GM19099 (cell line): ENCODE measurements around the gene H1-8.

Experiments used
- POLR2A ChIP-seq: IDR thresholded peaks from 3 replicates; pipeline ENCODE4 v1.6.1; 2011; ENCODE audit warnings: low read depth; ENCODE audit not compliant: insufficient read length; ENCODE audit errors: extremely low read depth

The H1-8 gene

DNA sequence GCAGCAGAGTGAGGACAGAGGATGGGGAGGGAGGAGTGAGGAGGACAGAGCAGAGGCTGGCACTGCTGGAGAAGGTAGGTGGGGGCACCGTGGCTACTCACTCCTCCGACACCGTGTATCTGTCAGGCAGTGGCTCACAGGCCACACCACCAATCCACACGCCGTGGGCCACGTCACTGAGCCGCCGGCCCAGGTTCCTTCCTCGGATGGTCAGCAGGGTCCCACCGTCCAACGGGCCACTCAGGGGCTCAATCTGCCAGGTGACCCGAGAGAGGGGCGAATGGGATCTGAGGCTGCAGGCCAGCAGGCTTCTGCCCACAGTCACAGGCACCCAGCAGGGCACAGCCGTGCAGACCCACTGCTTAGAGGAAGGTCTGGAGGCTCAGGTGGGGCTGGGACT is 30.5 kb downstream of the H1-8 start:
- no peak for TF ChIP-seq POLR2A

DNA sequence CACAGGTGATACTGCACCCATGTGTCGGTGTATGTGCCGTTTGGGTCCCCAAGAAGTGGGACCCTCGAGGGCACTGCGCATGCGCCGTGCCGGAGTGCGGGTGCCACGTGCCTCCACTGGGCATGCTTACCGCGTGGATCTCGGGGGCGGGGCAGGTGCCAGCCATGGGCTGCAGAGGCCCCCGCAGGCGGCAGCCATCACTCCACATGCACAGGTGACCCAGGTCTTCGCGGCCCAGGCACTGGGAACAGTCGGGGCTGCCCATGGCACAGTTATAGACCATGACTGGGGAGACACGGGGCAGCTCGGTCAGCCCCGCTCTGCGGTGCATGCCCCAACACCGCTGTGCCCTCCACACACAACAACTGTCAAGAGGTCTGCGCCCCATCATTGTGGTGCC is 31.2 kb downstream of the H1-8 start:
- no peak for TF ChIP-seq POLR2A

DNA sequence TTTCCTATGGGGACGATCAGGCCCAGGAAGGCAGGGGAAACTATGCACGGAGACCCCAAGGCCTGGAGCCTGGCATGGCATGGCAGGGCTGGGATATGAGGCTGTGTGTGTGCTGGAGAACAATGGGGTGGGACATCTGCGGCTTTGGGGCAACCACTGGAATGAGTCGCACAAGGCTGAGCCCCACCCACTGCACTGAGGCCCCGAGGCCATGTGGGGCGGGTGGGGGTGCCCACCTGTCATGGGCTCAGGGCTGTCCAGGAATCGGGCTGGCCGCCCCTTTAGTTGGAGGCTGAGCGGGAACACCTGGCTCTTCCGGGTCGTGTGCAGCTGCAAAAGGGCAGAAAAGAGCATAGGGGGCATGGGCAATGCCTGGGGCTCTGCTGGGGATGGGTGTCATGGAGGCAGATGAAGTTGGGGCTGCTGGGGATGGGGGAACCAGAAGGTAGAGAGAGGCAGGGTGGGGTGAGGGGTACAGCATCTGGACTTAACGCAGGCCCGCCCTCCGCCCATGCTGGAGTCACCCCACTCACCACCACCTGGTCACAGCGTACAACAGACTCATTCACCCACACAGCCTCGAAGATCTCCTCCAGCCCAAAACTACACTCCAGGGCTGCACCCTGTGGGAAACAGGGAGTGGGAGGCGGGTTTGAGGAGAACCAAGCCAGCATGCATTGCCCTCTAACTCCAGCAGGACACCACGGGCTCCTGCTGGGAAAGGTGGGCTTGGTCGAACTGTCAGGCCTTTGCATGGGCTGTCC is 32.4 kb downstream of the H1-8 start:
- no peak for TF ChIP-seq POLR2A

DNA sequence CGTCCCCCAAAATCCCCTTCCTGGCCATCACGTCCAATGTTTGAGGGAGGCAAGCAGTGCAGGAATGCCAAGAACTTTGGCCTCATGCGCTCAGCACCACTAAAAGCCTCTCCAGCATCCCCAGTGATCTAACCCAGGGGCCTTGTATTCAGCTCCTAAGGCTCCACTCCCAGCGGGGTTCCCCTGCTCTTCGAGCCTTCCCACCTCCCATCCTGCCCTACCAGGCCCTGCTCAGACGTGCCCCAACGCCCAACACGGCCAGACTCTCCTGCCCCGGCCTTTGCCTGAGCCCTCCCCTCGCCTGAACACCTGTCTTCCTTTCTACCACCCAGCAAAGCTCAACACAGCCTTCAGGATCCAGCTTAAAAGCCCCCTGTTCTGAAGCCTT is 33.0 kb downstream of the H1-8 start:
- TF ChIP-seq POLR2A = no peak

DNA sequence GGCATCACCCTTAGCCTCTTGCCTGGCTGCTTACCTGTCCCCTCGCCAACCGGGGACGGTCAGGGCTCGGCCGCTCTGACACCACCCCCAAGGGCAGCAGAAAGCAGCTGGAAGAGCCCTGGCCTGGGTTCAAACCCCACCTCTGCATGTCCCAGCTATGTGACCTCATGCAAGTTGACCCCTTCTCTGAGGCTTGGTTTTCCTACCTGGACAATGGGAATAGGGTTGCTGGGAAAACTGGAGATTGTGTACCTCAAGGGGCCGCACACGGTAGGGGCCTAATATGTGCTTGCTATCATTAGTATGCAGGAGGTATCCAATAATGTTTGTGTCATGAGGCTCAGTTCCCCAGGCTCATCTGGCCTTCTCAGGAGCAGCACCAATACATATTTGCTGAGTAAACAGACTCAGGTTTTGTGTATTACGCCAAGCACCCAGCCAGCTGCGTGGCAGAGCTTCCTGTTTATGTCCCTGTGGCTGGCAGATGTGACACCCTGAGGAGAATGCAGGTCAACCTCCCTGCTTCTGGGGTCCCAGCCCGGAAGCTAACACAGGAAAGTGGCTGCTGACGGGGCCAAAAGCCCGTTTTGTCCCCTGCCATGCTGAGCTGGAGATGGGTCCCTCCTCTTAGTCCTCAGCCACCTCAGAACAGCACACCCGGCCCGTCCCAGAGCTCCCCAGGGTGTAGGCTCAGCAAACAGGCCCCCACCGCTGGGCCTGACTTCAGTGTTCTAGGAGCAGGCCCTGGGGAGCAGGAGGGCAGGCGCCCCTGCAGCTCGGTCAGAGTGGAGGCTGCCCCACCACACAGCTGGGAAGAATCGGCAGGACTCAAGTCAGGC is 33.8 kb downstream of the H1-8 start:
- peak; percentile 38 for TF ChIP-seq POLR2A

DNA sequence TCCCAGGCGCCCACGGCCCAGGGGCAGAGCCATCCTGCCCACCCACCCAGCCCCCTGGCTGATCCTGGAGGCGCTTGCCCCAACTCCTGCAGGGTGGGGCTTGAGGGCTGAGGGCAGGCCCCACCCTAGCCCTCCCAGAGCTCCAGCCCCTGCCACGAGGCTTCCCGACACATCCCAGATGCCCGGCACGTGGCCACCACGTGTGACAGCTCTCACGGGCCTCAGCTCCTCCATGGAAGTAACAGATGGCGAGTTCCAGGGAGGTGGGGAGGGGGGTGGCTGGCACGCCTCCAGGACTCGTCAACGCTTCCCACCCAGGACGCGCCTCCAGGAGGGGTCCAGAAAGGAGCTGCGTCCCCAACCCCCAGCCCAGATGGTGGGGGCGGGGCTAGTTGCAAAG is 34.4 kb downstream of the H1-8 start:
- TF ChIP-seq POLR2A = no peak

DNA sequence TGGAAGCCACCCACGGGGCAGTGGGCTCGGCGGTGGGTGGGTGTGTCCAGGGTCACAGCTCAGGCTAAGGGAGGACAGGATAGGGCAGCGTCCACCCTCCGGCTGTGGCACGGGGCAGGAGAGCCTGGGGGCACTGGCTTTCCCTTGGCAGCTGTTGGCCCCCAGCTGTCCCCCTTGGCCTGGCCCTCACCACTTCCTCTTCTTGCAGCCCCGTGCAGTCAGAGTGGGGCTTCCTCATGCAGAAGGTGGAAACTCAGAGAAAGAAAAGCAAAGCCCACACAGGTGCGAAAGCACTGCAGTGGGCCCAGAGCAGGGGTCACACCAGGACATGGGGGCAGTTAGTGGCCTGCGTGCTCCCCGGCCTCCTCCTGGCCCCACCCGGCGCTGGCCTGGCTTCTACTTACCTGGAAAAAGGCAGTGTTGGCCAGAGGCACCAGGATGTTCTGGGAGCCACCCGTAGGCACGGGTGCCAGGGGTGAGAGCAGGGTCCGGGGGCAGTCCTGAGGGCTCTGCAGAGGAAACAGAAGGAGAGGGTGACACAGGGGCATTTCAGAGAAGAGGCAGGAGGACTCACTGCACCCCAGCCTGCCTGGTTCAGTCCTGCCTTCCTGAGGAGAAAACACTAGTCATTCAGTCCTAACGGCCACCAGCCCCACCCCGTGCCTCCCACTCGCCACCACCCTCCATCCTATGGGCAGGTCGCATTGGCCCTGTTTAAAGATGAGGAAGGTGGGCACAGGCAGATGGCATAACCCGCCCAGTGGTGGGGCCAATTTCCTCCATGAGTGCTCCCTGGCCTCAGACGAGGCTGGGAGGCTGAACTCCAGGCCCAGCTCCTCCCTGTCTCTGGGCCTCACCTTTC is 35.2 kb downstream of the H1-8 start:
- no peak for TF ChIP-seq POLR2A

DNA sequence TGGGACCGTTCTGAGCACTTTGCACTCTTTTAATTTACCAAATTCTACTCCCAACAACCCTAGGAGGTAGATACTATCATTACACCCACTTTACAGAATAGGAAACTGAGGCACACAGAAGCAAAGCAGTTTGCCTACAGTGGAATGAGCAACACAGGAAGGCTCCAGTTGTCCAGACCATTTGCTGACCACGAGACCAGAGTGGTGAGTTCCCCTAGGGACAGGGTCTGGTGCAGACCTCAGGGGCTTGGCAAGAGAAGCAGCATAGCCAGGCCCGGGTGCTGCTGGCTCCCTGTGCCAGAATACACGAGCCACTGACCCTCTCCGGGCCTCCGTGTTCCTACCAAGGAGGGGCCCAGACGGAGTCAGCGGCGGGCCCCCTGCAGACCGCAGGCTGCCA is 37.0 kb downstream of the H1-8 start:
- TF ChIP-seq POLR2A = no peak

DNA sequence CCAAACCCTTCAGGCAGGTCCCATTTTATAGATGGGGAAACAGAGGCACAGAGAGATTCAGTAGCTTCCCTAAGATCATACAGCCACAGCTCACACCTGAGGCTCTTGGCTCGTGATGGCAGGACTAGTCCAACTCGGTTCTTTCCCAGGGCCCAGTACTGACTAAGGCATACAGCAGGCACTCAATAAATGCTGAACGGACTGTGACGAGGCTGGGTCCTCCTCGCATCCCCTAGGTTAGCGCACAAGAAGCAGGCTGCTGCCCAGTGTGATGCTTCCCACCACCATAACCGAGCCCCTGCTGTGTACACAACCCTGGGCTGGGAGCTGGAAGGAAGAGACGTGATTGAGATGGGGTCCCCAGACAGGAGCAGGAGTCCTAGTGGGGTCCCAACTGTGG is 38.6 kb downstream of the H1-8 start:
- no peak for TF ChIP-seq POLR2A

DNA sequence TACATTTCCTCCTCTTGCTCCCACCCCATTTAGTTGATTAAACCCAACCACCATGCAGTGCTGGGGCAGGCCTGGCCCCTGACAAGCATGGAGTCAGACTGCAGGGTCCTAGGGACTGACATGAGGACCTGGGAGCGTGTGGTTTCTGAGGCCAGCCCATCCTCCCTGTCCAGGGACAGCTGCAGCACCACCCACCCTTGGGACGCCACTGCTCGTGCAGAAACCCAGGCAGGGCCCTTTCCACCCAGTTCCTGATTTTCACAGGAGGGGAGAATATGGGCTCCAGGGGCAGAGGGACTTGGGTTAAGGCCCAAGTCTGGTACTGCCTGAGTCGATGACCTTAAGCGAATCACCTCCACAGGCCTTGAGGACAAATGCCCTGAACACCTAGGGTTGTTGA is 39.8 kb downstream of the H1-8 start:
- no peak for TF ChIP-seq POLR2A

DNA sequence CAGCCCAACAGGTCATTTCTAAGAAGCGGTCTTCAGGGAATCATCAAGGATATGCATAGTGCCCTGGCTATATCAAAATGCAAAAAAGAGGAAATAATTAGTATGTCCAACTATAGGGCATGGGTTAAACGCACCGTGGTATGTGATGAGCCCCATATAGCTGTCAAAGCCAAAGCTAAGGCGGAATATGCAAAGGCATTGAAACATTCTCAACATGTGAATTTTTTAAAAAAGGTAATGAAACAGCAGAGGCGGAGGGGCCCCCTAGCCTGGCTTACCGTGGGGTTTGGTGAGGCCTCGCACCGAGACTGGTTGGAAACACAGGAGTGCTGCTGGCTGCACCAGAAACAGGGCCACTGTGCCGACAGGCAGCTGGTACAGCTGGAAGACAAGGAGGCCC is 40.3 kb downstream of the H1-8 start:
- TF ChIP-seq POLR2A = no peak

DNA sequence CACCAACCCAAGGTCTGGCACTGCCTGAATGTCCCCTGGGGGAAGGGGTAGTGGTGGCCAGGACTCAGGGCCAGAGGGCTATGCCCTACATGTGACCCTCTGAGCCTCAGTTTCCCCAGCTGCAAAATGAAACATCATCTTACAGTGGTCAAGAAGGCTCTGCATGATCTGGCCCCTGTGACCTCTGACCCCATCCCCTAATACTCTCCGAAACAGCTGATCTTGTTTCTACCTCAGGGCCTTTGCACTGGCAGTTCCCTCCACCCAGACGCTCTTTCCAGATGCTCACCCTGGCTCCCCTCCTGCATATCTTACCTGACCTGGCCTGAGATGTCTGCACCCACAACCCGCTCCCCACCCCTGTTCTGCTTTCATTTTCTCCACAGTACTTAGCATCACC is 41.7 kb downstream of the H1-8 start:
- TF ChIP-seq POLR2A = no peak

DNA sequence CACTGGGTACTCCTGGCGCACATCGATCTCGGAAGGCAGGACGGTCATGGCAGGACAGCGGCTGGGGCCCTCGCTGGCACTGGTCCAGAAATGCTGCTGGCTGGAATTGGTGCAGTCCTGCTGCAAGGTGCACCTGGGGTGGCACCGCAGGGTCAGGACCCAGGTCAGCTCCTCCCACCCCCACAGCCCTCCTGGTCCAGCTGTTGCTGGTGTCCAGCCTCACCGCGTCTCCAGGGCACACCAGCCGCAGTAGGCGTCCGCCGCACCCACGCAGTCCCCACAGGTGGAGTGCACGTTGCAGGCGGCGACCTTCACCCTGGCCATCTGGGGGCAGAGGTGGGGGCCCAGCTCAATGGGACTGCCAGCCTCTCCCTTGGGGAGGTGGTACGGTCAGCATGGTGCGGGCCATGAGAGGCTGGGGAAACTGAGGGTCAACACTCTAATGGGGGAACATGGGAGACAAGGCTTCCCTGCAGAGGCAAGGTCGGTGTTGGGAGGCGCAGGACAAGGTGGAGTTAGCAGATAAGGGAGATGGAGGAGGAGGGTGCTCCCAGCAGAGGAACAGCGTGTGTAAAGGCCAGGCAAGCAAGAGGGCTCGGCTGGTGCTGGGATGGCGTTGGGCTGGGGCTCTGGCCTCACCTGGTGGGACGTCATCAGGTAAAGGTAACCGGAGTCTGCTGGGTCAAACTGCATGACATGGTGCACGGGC is 43.1 kb downstream of the H1-8 start:
- no peak for TF ChIP-seq POLR2A

DNA sequence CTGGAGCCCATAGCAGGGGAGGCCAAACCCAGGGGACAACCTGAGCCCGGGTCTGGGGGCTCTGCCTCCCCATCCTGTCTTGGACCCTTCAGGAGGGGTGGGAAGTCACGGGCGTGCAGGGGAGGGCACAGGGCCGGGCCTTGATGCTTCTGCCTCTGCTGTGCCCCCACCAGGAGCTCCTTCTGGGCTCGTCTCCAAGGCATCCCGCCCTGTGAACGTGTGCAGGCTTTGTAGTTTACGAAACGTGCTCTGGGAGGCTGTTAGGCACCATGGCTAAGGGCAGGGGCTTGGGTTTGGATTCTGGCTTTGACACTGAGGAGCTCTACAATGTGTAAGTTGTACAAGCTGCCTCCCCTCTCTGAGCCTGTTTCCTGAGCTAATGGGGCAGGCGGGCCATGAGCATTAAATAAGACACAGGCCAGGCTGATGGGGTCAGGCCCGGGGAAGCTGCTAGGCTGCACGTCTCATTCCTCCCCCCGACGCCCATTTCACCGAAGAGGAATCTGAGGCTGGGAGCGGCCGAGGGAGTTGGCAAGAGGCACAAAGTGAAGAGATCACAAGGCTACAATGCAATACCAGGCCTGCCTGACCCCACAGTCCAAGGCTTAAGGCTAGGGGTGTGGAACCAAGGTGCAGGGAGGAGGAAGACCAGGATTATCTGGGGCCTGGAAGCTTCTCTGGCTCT is 43.9 kb downstream of the H1-8 start:
- TF ChIP-seq POLR2A = no peak
